ENCODE data around the gene OXLD1.

DNA sequence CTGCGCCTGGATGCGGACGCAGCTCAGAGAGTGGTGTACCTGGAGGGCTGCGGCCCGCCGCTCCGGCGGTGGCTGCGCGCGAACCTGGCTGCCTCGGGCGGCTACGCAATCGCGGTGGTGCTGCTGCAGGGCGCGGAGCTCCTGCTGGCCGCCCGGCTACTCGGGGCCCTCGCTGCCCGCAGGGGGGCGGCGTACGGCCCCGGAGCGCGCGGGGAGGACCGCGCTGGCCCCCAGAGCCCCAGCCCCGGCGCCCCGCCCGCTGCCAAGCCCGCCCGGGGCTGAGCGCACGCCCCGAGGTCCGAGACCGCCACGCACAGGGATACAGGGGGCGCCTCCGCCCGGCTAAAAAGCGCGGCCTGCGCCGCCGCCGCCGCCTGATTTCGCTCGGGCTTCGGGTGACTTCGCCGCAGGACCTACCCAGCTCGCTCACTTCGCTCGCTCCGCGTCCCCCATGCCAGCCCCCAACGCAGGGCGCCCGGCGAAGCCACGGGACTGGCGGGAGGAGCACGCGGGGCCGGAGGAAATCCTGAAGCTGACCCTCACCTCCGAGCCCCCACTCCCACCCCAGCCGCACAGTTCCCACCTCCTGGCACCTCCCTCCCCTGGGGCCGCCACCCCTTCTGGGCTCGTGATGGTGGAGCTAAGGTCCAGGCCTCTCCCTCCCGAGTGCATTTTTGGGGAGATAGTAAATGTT is 18.2 kb downstream of the OXLD1 start:
- TF ChIP-seq, protein P1, sequence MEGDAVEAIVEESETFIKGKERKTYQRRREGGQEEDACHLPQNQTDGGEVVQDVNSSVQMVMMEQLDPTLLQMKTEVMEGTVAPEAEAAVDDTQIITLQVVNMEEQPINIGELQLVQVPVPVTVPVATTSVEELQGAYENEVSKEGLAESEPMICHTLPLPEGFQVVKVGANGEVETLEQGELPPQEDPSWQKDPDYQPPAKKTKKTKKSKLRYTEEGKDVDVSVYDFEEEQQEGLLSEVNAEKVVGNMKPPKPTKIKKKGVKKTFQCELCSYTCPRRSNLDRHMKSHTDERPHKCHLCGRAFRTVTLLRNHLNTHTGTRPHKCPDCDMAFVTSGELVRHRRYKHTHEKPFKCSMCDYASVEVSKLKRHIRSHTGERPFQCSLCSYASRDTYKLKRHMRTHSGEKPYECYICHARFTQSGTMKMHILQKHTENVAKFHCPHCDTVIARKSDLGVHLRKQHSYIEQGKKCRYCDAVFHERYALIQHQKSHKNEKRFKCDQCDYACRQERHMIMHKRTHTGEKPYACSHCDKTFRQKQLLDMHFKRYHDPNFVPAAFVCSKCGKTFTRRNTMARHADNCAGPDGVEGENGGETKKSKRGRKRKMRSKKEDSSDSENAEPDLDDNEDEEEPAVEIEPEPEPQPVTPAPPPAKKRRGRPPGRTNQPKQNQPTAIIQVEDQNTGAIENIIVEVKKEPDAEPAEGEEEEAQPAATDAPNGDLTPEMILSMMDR (IDR thresholded peaks at IDR 0.05 in 4 of 5, conservative IDR thresholded peaks at IDR 0.05 in 1 of 5): no peak
- no peak for TF ChIP-seq POLR2A (IDR thresholded peaks at IDR 0.05)

Measured in gastrocnemius medialis (tissue), 4 donors.